T-helper 2 cell treated with Interferon-gamma antibody and Interleukin-4, amounts not matched to agents 100 ng/mL and 5 ng/mL, for 36 hours (primary cell): ENCODE measurements around the gene ZFPM1. TPM values are rescaled to one million over a fixed set of nuclear protein-coding genes. Genes with fewer than 3 reads are reported as not detected.

Source experiments
- intact Hi-C: fragments of 100-400 bp; cut with micrococcal nuclease; formaldehyde crosslinking; loops from one replicate; pipeline ENCODE4 v1.15.1; 2023
- total RNA-seq: library from RNA; stranded (reverse); gene quantifications from 2 replicates; pipeline ENCODE4 v1.2.3, GENCODE V29; 2022

The ZFPM1 gene
- total RNA-seq, 1 donor from 2014 or later = 11.5 TPM

- intact Hi-C loops = no loop called here
Observed at GRCh38 chr16:88417684-88418476, 35.2 kb upstream of the ZFPM1 start.

- intact Hi-C loops = no loop called here
Observed at GRCh38 chr16:88418869-88419268, 34.2 kb upstream of the ZFPM1 start.

GRCh38 chr16:88419790-88420189, 33.3 kb upstream of the ZFPM1 start:
- intact Hi-C loops = no loop called here

- intact Hi-C loops = no loop called here
Observed at GRCh38 chr16:88420496-88420895, 32.6 kb upstream of the ZFPM1 start.

GRCh38 chr16:88421301-88421700, 31.8 kb upstream of the ZFPM1 start:
- intact Hi-C loops = no loop called here

- intact Hi-C loops = no loop called here
Observed at GRCh38 chr16:88421871-88422433, 31.1 kb upstream of the ZFPM1 start.

GRCh38 chr16:88422733-88423447, 30.2 kb upstream of the ZFPM1 start:
- intact Hi-C loops = no loop called here

GRCh38 chr16:88423448-88423850, 29.6 kb upstream of the ZFPM1 start:
- intact Hi-C loops = no loop called here

GRCh38 chr16:88424587-88425235, 28.4 kb upstream of the ZFPM1 start:
- intact Hi-C loops = no loop called here

GRCh38 chr16:88426018-88426417, 27.1 kb upstream of the ZFPM1 start:
- intact Hi-C loops = no loop called here

- intact Hi-C loops = no loop called here
Observed at GRCh38 chr16:88427376-88427775, 25.7 kb upstream of the ZFPM1 start.

- intact Hi-C loops = no loop called here
Observed at GRCh38 chr16:88428156-88428555, 24.9 kb upstream of the ZFPM1 start.

GRCh38 chr16:88428616-88429386, 24.3 kb upstream of the ZFPM1 start:
- intact Hi-C loops = no loop called here

- intact Hi-C loops = no loop called here
Observed at GRCh38 chr16:88429387-88430184, 23.5 kb upstream of the ZFPM1 start.

- intact Hi-C loops = no loop called here
Observed at GRCh38 chr16:88430185-88430523, 22.9 kb upstream of the ZFPM1 start.

- intact Hi-C loops = no loop called here
Observed at GRCh38 chr16:88430524-88431446, 22.3 kb upstream of the ZFPM1 start.

- intact Hi-C loops = no loop called here
Observed at GRCh38 chr16:88431651-88432050, 21.4 kb upstream of the ZFPM1 start.

GRCh38 chr16:88432174-88432573, 20.9 kb upstream of the ZFPM1 start:
- intact Hi-C loops = no loop called here

GRCh38 chr16:88432753-88433152, 20.3 kb upstream of the ZFPM1 start:
- intact Hi-C loops = no loop called here
